PC-9 (cell line): ENCODE data around the gene PPP1R16B. TPM values are rescaled to one million over a fixed set of nuclear protein-coding genes. Genes with fewer than 3 reads are reported as not detected.

Experiments used
- BruUV-seq: library from RNA; stranded (reverse); fragments of 400-500 nt; replicated peaks from 2 replicates; lab custom pipeline; 2021; lab: Mats Ljungman, UMichigan
- CTCF ChIA-PET: fragments of 300-600 bp; sonication (Branson Sonifier 250); formaldehyde crosslinking; loops from one replicate; lab custom pipeline; 2022; ENCODE audit warnings: antibody characterized with exemption; lab: Charles Lee
- POLR2A ChIA-PET: fragments of 300-600 bp; sonication (Branson Sonifier 250); formaldehyde crosslinking; loops from one replicate; lab custom pipeline; 2022; ENCODE audit warnings: antibody characterized with exemption; ENCODE audit not compliant: unreplicated experiment; lab: Charles Lee
- DNase-seq, 2 experiments: peaks; one replicate each; pipeline versions ENCODE4 v3.0.0 to v3.0.0-alpha.2; 2015 to 2022; ENCODE audit warnings: mixed read lengths in 1 of 2
- H2AFZ ChIP-seq: fragments of 200-600 bp; sonication (generic); 2 replicates; pipeline ENCODE4 v1.8.1; 2017; ENCODE audit warnings: antibody characterized with exemption
- H3F3A ChIP-seq: fragments of 200-600 bp; sonication (generic); 2 replicates; pipeline ENCODE4 v1.8.1; 2017; ENCODE audit warnings: antibody characterized with exemption, mild to moderate bottlenecking, low read depth; ENCODE audit not compliant: insufficient read depth
- H3K27ac ChIP-seq: fragments of 200-600 bp; sonication (generic); 2 replicates; pipeline ENCODE4 v1.6.1; 2016; ENCODE audit warnings: mixed run types
- H3K27me3 ChIP-seq: fragments of 200-600 bp; sonication (generic); 2 replicates; pipeline ENCODE4 v1.6.1; 2016; ENCODE audit warnings: low read depth, mixed run types; ENCODE audit not compliant: insufficient read depth
- H3K36me3 ChIP-seq: fragments of 200-600 bp; sonication (generic); 2 replicates; pipeline ENCODE4 v1.6.1; 2016; ENCODE audit warnings: low read depth, mixed run types
- H3K4me1 ChIP-seq: fragments of 200-600 bp; sonication (generic); replicated peaks from 2 replicates; pipeline ENCODE4 v1.6.1; 2016; ENCODE audit warnings: mixed run types; ENCODE audit not compliant: insufficient read depth
- H3K4me2 ChIP-seq: fragments of 200-600 bp; sonication (generic); 2 replicates; pipeline ENCODE4 v1.6.1; 2017; ENCODE audit warnings: mixed run types
- H3K4me3 ChIP-seq: fragments of 200-600 bp; sonication (generic); 2 replicates; pipeline ENCODE4 v1.6.1; 2016; ENCODE audit warnings: mixed run types
- H3K79me2 ChIP-seq: fragments of 200-600 bp; sonication (generic); 2 replicates; pipeline ENCODE4 v1.6.1; 2017; ENCODE audit warnings: low read depth, mixed run types
- H3K9me2 ChIP-seq: fragments of 200-600 bp; sonication (generic); 2 replicates; pipeline ENCODE4 v1.8.1; 2017; ENCODE audit warnings: mild to moderate bottlenecking; ENCODE audit not compliant: insufficient read depth
- H3K9me3 ChIP-seq: fragments of 200-600 bp; sonication (generic); 2 replicates; pipeline ENCODE4 v1.8.1; 2016; ENCODE audit warnings: low read depth; ENCODE audit not compliant: insufficient read depth
- H4K20me1 ChIP-seq: fragments of 200-600 bp; sonication (generic); 2 replicates; pipeline ENCODE4 v1.8.1; 2017; ENCODE audit not compliant: insufficient read depth
- EZH2 ChIP-seq: fragments of 200-600 bp; sonication (generic); IDR thresholded peaks from 2 replicates; pipeline ENCODE4 v1.8.0; 2017; ENCODE audit warnings: antibody characterized with exemption, low read depth
- intact Hi-C: fragments of 100-400 bp; cut with micrococcal nuclease; formaldehyde crosslinking; loops from one replicate; pipeline ENCODE4 v1.10.0; 2022; ENCODE audit not compliant: unreplicated experiment
- total RNA-seq: library from RNA; stranded (reverse); gene quantifications from 2 replicates; pipeline ENCODE4 v1.2.3, GENCODE V29; 2021
- TF ChIP-seq, protein P1 (sequence below): fragments of 200-600 bp; sonication (generic); conservative IDR thresholded peaks from 2 replicates; pipeline ENCODE4 v1.6.1; 2017; ENCODE audit warnings: mixed run types, antibody characterized with exemption, mild to moderate bottlenecking, moderate library complexity

Gene PPP1R16B
- total RNA-seq, 1 experiment from 2014 or later, result not detected

DNA sequence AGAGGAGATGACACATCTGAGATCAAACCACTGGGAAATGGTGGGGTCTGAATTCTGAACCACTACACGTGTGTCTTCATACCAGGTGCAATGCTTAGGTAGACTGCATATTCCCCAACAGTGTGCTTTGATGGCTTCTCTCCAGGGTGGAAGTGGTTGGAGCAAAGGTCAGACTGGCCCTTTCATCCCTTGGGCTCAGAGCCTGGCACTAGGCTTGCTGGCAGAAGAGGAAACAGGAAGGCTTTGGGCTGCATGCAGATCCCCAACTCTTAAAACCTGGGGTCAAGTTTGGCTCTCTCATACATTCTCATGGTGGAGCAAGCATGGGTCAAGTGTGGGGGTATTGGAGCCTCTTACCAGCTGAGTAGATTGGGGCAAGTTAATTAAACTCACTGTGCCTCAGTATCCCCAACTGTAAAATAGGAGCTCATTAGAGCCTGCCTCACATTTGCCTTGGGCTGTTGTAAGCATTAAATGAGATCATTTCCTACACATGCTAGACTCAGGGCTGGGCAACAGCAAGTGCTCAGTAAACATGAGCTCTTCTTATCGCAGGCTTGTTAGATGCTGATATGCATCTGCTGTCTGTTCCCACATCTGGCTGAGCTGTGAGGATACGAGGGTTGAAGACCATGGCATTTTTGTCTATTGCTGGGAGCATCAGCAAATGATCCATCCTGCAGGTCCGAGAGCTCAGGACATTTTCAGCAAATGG, 69.1 kb downstream of the PPP1R16B start:
- no peaks in the 10 kb centered on the region for H3K9me2 ChIP-seq
- H3K27me3 ChIP-seq, result no peaks in the 10 kb centered on the region; the same call in 1 of the 2 replicates
- intact Hi-C loops, result no loop called here
- no peaks in the 10 kb centered on the region for H3K79me2 ChIP-seq
- no peak for TF ChIP-seq EZH2
- TF ChIP-seq, protein P1, sequence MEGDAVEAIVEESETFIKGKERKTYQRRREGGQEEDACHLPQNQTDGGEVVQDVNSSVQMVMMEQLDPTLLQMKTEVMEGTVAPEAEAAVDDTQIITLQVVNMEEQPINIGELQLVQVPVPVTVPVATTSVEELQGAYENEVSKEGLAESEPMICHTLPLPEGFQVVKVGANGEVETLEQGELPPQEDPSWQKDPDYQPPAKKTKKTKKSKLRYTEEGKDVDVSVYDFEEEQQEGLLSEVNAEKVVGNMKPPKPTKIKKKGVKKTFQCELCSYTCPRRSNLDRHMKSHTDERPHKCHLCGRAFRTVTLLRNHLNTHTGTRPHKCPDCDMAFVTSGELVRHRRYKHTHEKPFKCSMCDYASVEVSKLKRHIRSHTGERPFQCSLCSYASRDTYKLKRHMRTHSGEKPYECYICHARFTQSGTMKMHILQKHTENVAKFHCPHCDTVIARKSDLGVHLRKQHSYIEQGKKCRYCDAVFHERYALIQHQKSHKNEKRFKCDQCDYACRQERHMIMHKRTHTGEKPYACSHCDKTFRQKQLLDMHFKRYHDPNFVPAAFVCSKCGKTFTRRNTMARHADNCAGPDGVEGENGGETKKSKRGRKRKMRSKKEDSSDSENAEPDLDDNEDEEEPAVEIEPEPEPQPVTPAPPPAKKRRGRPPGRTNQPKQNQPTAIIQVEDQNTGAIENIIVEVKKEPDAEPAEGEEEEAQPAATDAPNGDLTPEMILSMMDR, result no peak
- no peak overlapping the region for H3K4me2 ChIP-seq
- no peaks in the 10 kb centered on the region for H3K36me3 ChIP-seq
- H3K4me3 ChIP-seq, result no peak overlapping the region
- no peak overlapping the region for H3K27ac ChIP-seq
- no peaks in the 10 kb centered on the region for H4K20me1 ChIP-seq
- peaks cover 16% of the 10 kb centered on the region for H3F3A ChIP-seq
- peak in 1 of 2 experiments; percentile 29 for DNase-seq
- peaks cover 33% of the 10 kb centered on the region for H3K4me1 ChIP-seq
- CTCF ChIA-PET, result no interaction called here
- no TSS peak for BruUV-seq
- H2AFZ ChIP-seq, result no peak overlapping the region
- no peaks in the 10 kb centered on the region for H3K9me3 ChIP-seq
- POLR2A ChIA-PET, result interaction anchor here (0.6 kb wide), 2 partner anchors 10 to 127 kb away, joined by 5 to 6 read pairs; no protein-coding TSS in a partner anchor

DNA sequence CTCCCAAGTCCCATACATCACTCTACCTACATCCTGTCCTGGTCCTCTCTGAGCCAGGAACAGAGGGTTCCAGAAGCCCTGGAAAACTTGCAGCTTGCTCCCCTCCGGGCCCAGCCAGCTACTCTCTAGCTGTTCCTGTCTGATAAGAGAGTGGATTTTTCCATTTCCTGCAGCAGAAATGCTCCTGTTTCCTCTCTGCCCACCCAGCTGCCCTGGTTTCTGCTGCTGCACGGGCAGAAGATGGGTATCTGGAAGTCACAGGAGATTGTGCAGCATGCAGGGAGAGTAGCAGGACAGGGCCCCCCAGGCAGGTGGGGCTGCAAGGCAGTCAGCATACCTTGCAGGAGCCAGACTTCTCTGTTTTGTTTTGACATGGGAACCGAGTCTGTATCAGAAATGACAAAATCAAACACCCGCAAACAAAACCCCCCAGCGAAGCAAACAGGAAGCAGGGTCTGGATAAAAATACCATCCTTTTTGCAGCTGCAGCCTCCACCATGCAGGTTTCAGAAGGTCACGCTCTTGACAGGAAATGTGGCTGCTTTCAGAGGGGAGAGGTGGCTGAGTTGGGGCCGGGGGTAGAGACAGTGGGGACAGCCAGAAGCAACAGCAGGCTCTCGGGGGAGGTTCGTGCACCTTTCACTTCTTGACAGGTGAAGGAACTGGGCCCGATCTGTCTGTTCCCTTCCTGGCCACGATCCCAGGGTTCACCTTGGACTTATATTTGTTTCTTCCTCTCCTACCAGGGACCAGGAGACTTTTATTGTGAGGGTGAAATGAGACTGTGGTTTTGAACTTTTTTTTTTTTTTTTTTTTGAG, 69.9 kb downstream of the PPP1R16B start:
- H3K4me1 ChIP-seq, result peaks cover 25% of the 10 kb centered on the region
- ChIA-PET POLR2A (no interaction called here), CTCF (no interaction called here)
- no peaks in the 10 kb centered on the region for H3K9me3 ChIP-seq
- no peaks in the 10 kb centered on the region for H3K79me2 ChIP-seq
- no peaks in the 10 kb centered on the region for H4K20me1 ChIP-seq
- peak in 1 of 2 experiments; percentile 8 for DNase-seq
- no peak overlapping the region for H3K27ac ChIP-seq
- peaks cover 8% of the 10 kb centered on the region for H3F3A ChIP-seq
- H3K4me3 ChIP-seq, result no peak overlapping the region
- no peak overlapping the region for H3K4me2 ChIP-seq
- no peaks in the 10 kb centered on the region for H3K9me2 ChIP-seq
- intact Hi-C loops, result no loop called here
- no TSS peak for BruUV-seq
- no peaks in the 10 kb centered on the region for H3K36me3 ChIP-seq
- TF ChIP-seq, protein P1, result no peak
- no peak for TF ChIP-seq EZH2
- peaks cover 3% of the 10 kb centered on the region for H3K27me3 ChIP-seq
- H2AFZ ChIP-seq, result no peak overlapping the region

GRCh38 chr20:38877483-38877882, 72.0 kb downstream of the PPP1R16B start:
- Histone ChIP-seq H3K9me3 (no peaks in the 10 kb centered on the region), H4K20me1 (no peaks in the 10 kb centered on the region), H3K9me2 (no peaks in the 10 kb centered on the region), H3K79me2 (no peaks in the 10 kb centered on the region), H3K4me2 (no peak overlapping the region), H2AFZ (no peak overlapping the region), H3K4me3 (no peak overlapping the region), H3K27ac (no peak overlapping the region), H3K4me1 (peaks cover 5% of the 10 kb centered on the region), H3K27me3 (peaks cover 10% of the 10 kb centered on the region), H3K36me3 (no peaks in the 10 kb centered on the region), H3F3A (no peaks in the 10 kb centered on the region)
- DNase-seq, result peak in 1 of 2 experiments; percentile 47
- POLR2A ChIA-PET, result no interaction called here
- no TSS peak for BruUV-seq
- TF ChIP-seq, protein P1, result no peak
- no peak for TF ChIP-seq EZH2
- CTCF ChIA-PET, result no interaction called here
- intact Hi-C loops, result no loop called here
